Measurements from ENCODE around the gene OTOF. TPM values are rescaled to one million over a fixed set of nuclear protein-coding genes. Genes with fewer than 3 reads are reported as not detected.

Gene OTOF
- polyA plus RNA-seq, 2 of the 4 experiments (the other 2 are of a cell fraction), result 0.05 to 0.22 TPM

GRCh38 chr2:26503231-26503880 lies 25.4 kb upstream of the OTOF start (continued):
- TF ChIP-seq TFCP2L1 (CRISPR knock-in tag; IDR thresholded peaks at IDR 0.05) (0 out of 2 replicates have a peak, but pooled peaks have one; percentile 42), REST (IDR thresholded peaks at IDR 0.05) (no peak), CHD2 (IDR thresholded peaks at IDR 0.05; ENCODE audit: low read length, partially characterized antibody) (no peak), FOSB (CRISPR knock-in tag; IDR thresholded peaks at IDR 0.05) (no peak), RFX5 (IDR thresholded peaks at IDR 0.05) (no peak), CEBPB (IDR thresholded peaks at IDR 0.05) (no peak), ESRRA (IDR thresholded peaks at IDR 0.05; ENCODE audit: borderline replicate concordance, low read length) (no peak), FOSL2 (IDR thresholded peaks at IDR 0.05) (no peak), FOSL2 (CRISPR knock-in tag; IDR thresholded peaks at IDR 0.05) (no peak), POLR2AphosphoS2 (conservative IDR thresholded peaks at IDR 0.05; ENCODE audit: low read length) (no peak), SMC3 (IDR thresholded peaks at IDR 0.05) (peak; percentile 91), FOXS1 (CRISPR knock-in tag; IDR thresholded peaks at IDR 0.05) (no peak), EP300 (IDR thresholded peaks at IDR 0.05) (no peak), ZFP36 (IDR thresholded peaks at IDR 0.05; ENCODE audit: borderline replicate concordance, partially characterized antibody) (no peak), USF2 (IDR thresholded peaks at IDR 0.05) (no peak), TP53 (CRISPR knock-in tag; IDR thresholded peaks at IDR 0.05) (no peak), HES2 (IDR thresholded peaks at IDR 0.05) (no peak), RCOR1 (IDR thresholded peaks at IDR 0.05; ENCODE audit: low read depth, low read length) (no peak), ELK1 (IDR thresholded peaks at IDR 0.05; ENCODE audit: low read depth, low read length) (no peak), CBX8 (IDR thresholded peaks at IDR 0.05) (no peak), JUNB (IDR thresholded peaks at IDR 0.05) (no peak), EHF (CRISPR knock-in tag; IDR thresholded peaks at IDR 0.05) (no peak; the same call in 1 of the 2 replicates), POLR2A (IDR thresholded peaks at IDR 0.05; ENCODE audit: low read length) (peak; percentile 91), KDM1A (IDR thresholded peaks at IDR 0.05; ENCODE audit: low read depth) (no peak), HOXA7 (CRISPR knock-in tag; IDR thresholded peaks at IDR 0.05) (no peak), MAFK (IDR thresholded peaks at IDR 0.05; ENCODE audit: partially characterized antibody) (no peak), CBX2 (IDR thresholded peaks at IDR 0.05; ENCODE audit: borderline replicate concordance, low read depth) (no peak), PBX3 (IDR thresholded peaks at IDR 0.05) (no peak), NR3C1 (IDR thresholded peaks at IDR 0.05) (no peak), RARB (CRISPR knock-in tag; IDR thresholded peaks at IDR 0.05) (no peak), SREBF2 (IDR thresholded peaks at IDR 0.05) (no peak), ZSCAN20 (CRISPR knock-in tag; IDR thresholded peaks at IDR 0.05) (no peak), JUN (IDR thresholded peaks at IDR 0.05) (peak in 1 of 2 experiments; percentile 75; a peak in 3 of 5 replicates), MAX (IDR thresholded peaks at IDR 0.05) (peak; percentile 89), HDAC2 (IDR thresholded peaks at IDR 0.05) (no peak), HMGXB4 (CRISPR knock-in tag; IDR thresholded peaks at IDR 0.05; ENCODE audit: borderline replicate concordance) (no peak), MAZ (IDR thresholded peaks at IDR 0.05; ENCODE audit: borderline replicate concordance, low read depth, low read length) (no peak), NFE2L2 (conservative IDR thresholded peaks at IDR 0.05; ENCODE audit: low read length) (no peak)

Data from A549 (cell line).